ENCODE results near the gene CALCOCO1.
"Not testable (repeated sequence)": the region's sequence is repeated elsewhere in the genome, so short reads cannot be mapped to it uniquely, and the experiment has no call there.

The CALCOCO1 gene

GRCh38 chr12:53696285-53696654, 31.0 kb downstream of the CALCOCO1 start:
- DNase-seq: peak; percentile 99

DNA sequence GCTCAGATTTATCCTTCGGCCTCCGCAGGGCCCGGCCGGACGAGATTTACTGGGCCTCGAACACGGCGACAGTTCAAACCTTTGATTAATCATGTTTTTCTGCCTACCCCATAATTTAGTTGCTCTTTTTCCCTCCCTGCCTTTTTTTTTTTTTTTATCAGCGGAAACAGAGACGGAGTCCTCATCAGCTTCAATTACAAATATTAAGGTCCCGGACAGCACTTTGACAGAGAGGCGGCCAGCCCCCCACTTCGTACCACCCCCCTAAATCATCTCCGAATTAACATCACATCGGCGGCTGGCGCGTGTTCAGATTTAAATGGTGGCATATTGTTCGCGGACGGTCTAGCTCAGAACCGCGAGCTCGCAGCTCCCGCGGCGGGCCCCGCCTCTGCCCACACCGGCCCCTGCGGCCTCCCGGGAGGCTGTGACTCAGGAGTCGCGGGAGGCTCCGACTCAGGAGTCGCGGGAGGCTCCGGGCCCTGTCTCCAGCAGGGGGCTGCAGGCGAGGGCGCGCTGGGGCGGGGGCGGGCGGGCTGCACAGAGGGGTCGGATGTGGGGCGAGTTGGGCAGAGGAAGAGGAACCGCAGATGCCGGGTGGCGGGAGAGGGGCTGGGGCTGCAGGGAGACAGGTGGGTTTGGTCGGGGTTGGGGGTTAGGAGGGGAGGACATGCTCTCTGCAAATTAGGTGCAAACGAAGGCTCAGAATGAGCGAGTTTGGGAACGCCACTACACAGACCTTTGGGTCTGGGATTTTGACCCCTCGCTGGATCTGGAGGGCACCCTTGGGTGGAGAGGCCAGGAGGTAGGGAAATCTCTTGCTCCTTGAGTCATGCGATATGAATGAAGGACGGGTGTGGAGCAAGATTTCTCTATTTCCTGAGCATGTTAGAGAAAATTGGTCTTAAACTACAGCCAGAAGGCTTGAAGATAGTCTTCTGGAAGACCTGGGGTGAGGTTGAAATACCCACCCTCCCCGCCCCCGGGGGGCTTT, 31.8 kb downstream of the CALCOCO1 start:
- peak; percentile 78 for DNase-seq

GRCh38 chr12:53694756-53695151, 32.5 kb downstream of the CALCOCO1 start:
- peak; percentile 97 for DNase-seq

- no peak for DNase-seq
Observed at GRCh38 chr12:53688134-53688533, 39.1 kb downstream of the CALCOCO1 start.

DNA sequence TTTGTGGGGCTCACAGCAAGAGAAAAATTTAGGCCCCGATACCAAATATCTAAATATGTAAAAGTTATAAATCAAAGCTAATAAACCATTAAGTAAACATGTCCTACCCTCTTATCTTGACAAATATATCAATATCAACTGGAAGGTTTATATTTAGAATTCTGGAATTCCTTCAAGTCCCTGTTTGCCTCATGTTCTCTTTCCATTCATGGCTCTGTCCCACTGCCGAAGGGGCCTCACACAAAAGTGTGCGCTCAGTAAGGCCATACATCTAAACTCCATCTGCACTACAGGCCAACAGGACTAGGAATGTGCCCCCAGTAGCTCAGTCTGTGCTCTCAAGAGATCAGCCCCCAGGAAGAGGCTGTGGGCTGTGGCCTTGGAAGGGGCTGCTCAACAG, 40.8 kb downstream of the CALCOCO1 start:
- DNase-seq: no peak

DNA sequence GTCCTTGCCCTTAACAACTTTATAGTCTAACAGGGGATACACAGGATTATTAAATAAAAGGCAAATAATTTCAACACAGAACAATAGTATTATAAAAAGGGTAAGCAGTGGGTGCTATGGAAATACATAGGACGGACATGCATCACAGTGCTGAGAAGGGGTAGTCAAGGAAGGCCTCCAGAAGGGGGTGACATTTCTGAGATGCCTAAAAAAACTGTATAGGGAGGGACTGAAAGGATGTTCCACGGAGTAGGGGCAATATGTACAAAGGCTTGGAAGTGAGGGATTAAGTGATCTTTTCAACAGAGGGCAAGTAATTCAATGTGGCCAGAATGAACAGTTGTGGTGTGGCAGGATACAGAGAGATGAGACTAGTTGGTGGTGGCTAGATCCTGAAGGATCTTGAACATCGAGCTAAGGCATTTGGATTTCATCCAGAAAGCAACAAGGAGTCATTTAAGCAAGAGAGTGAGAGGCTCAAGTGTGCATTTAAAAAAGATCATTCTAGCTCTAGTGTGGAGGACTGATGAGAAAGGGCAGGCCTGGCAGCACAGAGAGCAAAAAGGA, 42.5 kb downstream of the CALCOCO1 start:
- no peak for DNase-seq

GRCh38 chr12:53683983-53684382, 43.3 kb downstream of the CALCOCO1 start:
- DNase-seq: no peak

DNA sequence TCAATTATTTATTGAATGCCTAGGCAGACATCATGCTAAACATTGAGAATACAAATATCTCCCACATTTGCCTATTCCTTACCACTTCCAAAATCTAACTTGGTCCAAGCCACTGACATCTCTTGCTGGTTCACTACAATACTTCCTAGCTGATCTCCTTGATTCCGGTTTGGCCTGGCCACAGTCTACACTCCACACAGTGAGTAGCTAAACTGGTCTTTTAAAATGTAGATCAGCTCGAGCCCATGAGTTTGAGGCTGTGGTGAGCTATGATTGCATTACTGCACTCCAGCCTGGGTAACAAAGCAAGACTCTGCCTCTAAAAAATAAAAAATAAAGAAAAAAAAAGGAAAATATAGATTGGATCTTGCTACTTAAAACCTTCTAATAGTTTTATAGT, 43.8 kb downstream of the CALCOCO1 start:
- no peak for DNase-seq

GRCh38 chr12:53680061-53680460, 47.2 kb downstream of the CALCOCO1 start:
- DNase-seq: not testable (repeated sequence)

DNA sequence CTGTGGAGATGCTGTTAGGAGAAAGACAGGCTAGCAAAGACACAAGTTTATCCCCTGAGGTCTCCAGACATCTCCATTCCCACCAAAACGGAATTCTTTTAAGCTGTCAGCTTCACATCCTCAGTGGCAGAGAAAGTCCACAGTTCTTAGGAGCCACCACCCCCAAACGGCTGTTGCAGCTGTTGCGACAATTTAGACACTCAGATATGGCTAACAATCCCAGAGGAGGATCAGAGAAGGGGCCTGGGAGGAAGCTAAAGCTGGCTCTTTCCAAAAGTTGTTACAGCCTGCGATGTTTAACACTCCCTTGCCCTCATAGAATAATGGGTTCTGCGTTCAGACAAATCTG, 49.5 kb downstream of the CALCOCO1 start:
- DNase-seq: peak; percentile 65

DNA sequence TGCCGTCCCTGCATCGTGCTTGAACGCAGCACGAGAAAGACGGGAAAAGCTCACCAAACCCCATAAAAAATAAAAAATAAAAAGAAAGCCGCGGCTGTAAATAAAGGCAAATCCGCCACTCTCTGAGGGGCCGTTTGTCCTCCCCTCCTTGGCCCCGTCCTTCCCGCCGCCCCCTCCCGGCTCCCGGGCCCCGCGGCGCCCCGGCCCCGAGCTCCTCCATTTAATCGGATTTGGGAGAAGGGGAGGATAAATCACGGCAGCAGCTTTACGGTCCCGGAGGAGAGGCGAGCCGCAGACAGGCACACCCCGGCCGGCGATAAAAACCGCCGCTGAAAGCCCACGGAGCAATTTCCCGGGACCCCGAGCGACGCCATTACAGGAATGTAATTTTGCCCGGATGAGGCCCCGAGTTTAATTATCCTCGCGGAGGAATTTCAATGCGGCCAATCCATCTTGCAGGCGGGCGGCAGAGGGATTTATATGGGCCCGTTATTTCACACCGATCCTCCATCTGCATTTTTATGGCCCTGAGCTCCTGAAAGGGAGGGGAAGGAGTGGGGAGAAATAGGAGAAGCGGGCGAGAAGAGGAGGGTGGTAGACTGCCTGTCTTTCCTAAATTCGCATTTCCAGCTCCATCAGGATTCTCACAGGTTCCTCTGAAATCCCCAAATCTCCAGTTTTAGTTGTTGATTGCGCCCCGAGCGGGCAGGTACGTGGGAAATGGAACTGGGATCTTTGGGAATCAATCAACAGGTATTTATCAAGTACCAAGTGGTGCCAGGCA, 50.0 kb downstream of the CALCOCO1 start:
- DNase-seq: peak; percentile 88

- peak; percentile 91 for DNase-seq
Observed at GRCh38 chr12:53676656-53677015, 50.6 kb downstream of the CALCOCO1 start.

GRCh38 chr12:53675701-53676607, 51.3 kb downstream of the CALCOCO1 start, which contains the start of gene ATP5MC2:
Gene ATP5MC2 (minus strand): TSS chr12:53676083. CDS start chr12:53672614, 3,469 bp downstream.
- DNase-seq: peak; percentile 99

DNA sequence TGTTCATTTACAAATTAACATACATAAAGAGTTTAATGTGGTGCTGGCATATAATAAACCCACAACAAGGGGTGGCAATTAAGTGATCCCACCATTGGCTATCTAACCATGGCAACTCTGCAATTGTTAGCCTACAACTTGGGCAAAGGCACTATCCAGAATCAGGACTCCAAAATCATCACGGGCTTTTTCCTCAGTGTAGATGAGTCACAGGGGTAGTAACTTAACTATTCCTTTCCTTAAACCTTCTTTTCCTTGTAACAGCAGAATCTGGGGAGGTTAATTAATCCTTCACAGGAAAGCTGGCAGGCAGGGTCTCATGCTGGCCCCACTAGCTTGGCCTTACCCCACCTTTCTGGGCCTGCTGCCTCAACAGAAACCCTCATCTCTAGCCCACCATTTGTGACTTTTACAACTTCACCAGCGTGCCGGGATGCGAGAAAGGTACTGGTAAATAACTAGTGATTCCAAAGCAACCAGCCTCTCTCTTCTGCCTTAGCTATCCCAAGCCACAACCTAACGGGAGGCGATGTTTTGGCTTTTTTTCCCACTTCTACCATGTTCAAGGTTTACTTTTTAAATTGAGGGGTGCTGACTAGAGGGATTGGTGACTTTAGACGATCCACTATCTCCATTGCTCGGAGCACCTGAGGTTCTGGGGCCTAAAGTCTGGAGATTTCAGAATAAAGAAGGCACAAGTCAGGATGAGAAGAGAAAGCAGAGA, 52.1 kb downstream of the CALCOCO1 start:
- DNase-seq: peak; percentile 40

DNA sequence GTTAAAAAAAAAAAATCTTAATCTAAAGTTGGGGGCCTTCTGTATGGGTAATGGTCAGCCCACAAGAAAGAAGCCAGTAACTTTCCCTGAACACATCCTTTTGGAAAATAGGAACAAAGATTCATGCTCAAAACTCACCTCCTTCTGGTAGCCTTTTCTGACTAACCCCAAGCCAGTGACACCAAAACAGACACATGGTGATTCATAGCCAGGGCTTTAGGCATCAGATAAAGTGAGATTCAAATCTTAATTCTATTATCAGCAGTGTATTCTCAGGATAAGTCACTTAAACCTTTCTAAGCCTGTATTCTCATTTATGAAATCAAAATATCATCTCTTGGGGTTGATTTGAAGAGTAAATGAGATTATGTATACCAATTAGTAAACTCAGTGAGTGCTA, 56.3 kb downstream of the CALCOCO1 start:
- DNase-seq: peak; percentile 36

GRCh38 chr12:53670308-53670707, 56.9 kb downstream of the CALCOCO1 start:
- no peak for DNase-seq

- no peak for DNase-seq
Observed at GRCh38 chr12:53667080-53667479, 60.2 kb downstream of the CALCOCO1 start.

DNA sequence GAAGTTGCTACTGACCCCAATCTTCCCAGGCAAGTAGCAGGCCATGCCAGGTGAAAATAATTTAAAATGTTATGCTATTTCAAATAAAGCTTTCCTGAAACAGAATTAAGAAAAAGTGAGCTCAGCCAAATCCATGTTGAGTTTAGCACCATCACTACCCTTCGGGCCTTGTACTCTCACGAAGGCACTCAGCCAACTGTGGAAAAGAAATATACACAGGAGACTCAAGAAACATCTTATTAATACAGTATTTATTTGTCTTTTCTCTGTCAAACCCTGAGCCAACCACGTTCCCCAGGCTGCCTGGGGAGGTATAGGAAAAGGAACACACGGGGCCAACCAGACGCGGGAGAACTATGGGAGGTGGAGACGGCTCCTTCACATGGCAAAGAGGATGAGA, 62.3 kb downstream of the CALCOCO1 start:
- no peak for DNase-seq

DNA sequence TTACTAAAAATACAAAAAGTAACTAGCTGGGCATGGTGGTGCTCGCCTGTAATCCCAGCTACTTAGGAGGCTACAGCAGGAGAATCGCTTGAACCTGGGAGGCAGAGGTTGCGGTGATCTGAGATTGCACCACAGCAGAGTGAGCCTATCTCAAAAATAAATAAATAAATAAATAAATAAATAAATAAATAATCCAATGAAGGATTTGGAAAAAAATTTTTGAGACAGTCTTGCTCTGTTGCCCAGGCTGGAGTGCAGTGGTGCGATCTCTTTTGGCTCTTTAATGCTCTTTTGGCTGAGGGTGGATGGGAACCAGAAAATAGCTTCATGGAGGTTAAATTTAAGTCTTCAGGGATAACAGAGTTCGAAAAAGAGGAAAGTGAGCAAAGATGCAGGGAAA, 63.1 kb downstream of the CALCOCO1 start:
- DNase-seq: no peak

- DNase-seq: no peak
Observed at GRCh38 chr12:53660041-53660440, 67.2 kb downstream of the CALCOCO1 start.

DNA sequence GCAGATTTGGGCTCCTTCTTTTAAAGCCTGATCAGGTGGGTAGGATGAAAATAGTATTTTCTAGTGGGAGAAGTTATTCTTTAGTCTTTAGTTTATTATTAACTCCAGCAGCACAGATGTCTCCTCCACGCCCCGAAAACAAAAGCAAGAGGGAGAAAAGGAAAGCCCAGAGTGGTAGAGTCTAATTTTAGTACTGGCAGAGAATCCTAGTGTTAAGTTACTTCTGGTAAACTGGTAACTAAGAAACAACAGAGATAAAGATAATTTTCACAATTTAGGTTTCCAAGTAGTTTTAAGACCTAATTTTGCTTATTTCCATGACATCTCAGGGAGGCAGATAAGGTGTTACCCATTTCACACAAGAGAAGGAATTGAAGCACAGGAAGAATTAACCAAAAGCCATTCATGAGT, 67.7 kb downstream of the CALCOCO1 start:
- no peak for DNase-seq
